ENCODE data around the gene S100P.
"Not testable (repeated sequence)": the region's sequence is repeated elsewhere in the genome, so short reads cannot be mapped to it uniquely, and the experiment has no call there.

The S100P gene

GRCh38 chr4:6693231-6694176 is at the start of gene S100P:
S100P (plus strand) TSS chr4:6693878; CDS start chr4:6693933, 55 bp downstream.
- DNase-seq, result no peak

- no peak for DNase-seq
Observed at GRCh38 chr4:6644792-6645530, 48.7 kb upstream of the S100P start.

DNA sequence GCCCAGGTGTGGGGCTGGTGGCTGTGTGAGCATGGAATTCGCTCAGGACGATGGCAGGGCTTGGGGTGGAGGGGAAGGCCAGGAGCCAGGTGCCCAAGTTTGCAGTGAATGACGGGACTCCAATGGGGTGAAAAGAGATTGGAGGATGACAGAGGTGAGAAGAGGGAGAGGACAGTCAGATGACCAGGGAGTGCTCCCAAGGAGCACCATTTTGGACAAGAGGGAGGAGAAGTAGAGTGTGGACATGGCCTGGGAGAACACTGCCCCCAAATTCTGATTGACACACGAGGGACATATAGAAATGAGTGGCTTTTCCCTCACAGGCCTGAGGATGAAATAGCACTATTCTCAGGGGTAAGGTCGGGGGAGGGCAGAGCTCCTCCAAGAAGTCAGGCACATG is 46.5 kb upstream of the S100P start:
- DNase-seq, result no peak

GRCh38 chr4:6647582-6648230 is 46.0 kb upstream of the S100P start:
- DNase-seq, result no peak

DNA sequence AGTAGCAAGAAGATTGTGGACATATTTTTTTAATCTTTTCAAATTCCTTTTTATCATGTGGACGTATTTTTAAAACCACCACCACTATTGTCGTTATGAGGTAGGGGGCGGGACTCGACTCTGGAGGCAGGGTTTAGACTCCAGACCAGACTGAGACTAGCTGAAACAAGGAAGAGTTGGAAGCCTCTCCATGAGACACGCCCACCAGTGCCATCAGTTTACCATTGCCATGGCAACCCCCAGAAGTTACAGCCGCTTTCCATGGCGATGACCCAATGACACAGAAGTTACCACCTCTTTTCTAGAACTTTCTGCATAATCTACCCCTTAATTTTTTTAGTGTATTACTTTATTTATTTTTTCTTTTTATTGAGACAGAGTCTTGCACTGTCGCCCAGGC is 44.5 kb upstream of the S100P start:
- DNase-seq, result no peak

- DNase-seq, result not testable (repeated sequence)
Observed at GRCh38 chr4:6654211-6654610, 39.5 kb upstream of the S100P start.

GRCh38 chr4:6655291-6655690 is 38.4 kb upstream of the S100P start:
- DNase-seq, result not testable (repeated sequence)

DNA sequence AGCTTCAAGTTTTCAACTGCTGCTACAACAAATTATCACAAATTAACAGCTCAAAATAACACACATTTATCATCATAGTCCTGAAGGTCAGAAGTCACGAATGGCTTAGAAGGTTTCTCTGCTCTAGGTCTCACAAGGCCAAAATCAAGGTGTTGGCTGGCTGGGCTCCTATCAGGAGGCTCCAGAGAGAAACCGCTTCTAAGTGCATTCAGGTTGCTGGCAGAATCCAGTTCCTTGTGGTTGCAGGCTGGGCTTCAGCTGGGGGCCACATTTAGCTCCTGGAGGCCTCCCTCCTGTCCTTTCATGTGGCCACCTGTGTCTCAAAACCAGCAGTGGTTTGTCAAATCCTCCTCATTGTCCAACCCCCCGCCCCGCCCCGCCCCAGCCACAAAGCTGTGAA is 37.8 kb upstream of the S100P start:
- no peak for DNase-seq

GRCh38 chr4:6657242-6658208 is 36.2 kb upstream of the S100P start:
- no peak for DNase-seq

GRCh38 chr4:6658209-6658595 is 35.5 kb upstream of the S100P start:
- DNase-seq, result no peak

DNA sequence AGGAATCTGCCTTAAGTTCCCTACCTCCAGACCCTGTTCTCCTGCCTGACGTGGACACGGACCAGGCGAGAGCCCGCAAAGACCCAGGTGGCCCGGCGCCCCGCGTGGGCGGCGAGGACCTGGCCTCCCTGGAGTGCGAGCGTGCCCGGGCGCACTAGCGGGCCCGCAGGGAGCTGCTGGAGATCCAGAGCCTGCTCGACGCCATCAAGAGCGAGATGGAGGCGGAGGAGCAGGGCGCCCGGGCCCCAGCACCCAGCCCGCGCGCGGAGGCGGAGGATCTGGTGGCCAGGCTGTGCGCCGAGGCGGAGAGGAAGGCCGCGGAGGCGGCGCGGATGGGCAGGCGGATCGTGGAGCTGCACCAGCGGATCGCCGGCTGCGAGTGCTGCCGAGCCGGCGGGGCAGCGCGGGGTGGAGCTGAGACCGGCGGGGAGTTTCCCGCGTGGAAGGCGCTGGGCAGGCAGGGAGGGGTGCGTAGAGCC is 35.0 kb upstream of the S100P start:
- DNase-seq, result peak in 13 of 51 donors; percentile 8 to 47 (median 23)

GRCh38 chr4:6659897-6660296 is 33.8 kb upstream of the S100P start:
- no peak for DNase-seq

GRCh38 chr4:6660430-6660829 is 33.2 kb upstream of the S100P start:
- no peak for DNase-seq

- no peak for DNase-seq
Observed at GRCh38 chr4:6662591-6662990, 31.1 kb upstream of the S100P start.

DNA sequence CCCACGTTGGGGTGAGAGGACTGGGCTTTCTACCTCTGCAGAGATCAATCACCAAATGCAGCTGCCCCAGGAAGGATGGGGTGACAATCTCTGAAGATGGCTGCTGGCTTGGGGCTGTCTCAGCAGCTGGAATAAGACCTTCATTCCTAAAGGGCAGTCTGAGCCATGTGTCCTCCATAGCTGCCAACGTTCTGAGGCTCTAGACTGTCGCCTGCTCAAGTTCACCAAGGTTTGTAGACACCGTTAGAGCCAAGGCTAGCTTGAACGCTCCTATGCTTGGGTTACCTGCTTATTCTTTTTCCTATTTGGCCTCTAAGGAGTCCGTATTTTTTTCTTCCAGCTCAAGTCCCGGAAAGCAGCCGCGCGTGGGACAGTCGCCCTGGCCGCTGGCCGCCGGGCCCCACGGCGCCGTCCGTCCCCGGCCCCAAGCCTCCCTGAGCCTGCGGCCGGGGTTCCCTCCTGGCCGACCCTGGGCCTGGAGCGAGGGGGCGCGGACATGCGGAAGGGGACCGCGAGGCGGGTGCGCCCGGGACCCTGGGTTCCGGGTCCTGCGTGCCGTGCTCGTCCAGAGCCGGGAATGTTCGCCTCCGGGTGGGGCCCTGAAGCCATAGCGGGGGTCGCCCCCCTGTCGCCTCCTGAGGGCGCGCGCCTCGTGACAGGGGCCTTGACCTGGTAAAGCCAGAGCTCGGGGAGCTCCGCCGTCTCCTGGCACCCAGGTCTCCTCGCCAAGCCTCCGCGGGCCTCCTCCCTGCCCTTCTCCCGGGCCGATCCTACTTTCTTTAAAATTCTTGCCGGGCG is 29.9 kb upstream of the S100P start:
- peak in 1 of 51 donors; percentile 6 for DNase-seq

- no peak for DNase-seq
Observed at GRCh38 chr4:6665320-6665654, 28.4 kb upstream of the S100P start.

DNA sequence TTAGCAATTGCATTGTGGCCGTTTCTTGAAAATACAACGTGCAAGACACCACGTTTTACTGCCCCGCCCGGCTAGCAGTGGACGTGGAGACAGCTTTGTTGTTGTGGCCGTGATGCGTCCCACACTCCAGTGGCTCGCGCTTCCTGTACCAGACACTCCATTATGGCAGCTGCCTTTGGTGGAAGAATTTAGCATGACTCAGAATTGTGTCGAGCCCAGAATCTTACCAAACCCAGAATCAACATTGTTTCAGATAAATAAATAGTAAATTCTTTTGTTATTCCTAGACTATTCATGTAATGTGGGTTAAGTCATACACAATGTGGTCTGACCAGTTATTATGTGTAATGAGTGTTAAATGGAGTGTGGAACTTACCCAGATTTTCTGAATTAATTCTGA is 25.3 kb upstream of the S100P start:
- DNase-seq, result no peak

DNA sequence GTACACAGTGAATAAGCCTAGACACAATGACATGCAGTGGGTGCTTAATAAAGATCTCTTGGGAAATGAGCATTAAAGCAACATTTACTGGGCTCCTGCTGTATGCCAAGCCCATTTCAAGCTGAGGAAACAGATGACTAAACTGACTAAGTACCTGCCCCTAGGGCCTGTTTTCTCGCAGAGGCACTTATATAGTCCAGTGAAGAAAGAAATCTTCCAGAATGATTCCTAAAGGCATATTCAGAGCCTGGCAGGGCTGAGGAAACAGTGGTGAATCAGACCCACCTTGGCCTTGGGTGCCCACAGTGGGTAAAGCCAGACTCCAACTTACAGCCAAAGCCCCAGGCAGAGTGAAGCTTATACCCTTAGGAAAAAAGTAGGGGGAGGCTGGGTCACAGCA is 22.0 kb upstream of the S100P start:
- no peak for DNase-seq

DNA sequence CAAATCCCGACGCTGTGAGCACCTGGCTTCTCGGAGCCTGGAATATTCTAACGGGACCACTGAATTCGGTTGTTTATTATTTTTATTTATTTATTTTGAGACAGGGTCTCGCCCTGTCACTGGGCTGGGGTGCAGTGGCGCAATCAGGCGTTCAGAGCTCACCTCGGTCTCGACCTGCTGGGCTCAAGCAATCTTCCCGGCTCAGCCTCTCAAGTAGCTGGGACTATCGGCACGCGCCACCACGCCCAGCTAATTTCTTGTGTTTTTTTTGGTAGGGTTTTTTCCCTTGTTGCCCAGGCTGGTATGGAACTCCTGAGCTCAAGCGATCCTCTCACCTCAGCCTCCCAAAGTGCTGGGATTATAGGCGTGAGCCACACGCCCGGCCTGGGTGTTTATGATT is 21.5 kb upstream of the S100P start:
- no peak for DNase-seq
